COR-L47 (cell line): Measurements from ENCODE around the gene NTMT2.

ENCODE experiments used
- DNase-seq: peaks from one replicate; lab custom pipeline; 2025; lab: John Stamatoyannopoulos, UW

NTMT2 gene

DNA sequence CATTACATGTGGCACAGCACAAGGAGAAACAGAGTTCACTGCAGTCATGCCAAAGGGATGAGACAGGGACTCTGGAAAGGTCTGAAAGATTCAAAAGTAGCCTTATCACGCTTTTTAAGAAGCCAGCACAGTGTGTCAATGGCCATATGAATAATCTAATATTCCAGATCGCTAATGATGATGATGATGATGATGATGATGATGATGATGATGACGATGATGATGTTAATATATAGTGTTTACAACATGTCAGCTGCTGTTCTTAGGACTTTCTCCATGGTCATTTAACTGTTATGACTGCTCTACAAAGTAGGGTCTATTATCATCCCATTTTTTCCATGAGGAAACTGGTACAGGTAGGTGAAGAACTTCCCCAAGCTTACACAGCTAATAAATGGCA, 64.4 kb downstream of the NTMT2 start:
- DNase-seq, result no peak

DNA sequence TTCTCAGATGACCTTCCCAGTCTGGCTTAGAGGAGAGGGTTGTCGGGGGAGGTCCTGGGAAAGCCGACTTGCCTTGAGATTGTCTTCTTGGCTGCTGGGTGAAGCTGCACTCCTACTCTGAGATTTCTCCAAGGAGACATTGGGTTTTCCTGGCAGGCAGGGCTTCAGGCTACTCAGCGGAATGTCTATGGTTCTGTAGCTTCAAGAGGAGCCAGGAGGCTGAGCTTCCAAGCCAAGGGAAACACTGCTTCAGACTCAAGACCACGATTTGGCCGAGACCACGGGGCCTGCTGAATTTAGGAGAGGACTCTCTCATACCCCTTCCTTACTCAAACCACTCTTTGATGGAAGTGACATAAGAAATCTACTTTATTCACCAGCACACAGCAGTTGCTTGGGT, 67.8 kb downstream of the NTMT2 start:
- DNase-seq, result no peak

DNA sequence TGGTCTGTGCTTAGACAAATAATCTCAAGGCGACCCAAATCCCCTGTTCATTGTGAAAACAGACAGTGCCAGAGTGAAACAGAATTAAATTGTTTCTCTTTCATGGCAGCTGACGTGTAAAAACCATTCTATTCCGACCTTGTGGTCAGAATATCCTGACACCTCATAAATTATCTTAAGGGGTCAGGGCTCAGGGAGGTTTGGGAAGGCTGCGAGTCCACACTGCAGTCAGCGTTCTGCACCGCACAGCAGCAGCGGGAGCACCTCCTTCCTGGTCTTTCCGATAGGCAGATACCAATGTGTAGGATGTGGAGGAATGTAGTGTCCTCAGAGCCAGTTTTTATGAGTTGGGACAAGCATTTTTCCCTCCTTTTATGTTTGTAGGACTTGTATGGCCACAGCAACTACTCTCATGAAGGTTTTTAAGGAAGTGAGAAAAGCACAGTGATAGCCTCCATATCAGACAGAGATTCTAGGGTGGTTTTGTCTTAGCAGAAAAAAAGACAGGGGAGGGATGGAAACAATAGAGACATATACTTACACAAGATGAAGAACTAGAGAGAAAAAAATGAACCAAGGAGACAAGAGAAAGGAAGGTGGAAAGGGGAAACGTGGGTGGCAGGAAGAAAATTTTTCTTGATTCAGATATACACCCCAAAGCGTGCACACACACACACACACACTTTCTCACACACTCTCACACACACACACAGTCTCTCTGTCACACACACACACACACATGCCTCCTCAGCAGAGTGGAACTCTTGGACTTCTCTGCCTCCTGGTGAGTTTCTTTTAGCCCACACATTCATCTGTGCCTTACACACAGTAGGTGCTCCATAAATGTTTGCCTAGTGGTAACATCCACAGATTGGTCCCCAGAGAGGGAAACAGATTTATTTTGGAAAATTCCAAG, 68.6 kb downstream of the NTMT2 start:
- DNase-seq, result no peak

DNA sequence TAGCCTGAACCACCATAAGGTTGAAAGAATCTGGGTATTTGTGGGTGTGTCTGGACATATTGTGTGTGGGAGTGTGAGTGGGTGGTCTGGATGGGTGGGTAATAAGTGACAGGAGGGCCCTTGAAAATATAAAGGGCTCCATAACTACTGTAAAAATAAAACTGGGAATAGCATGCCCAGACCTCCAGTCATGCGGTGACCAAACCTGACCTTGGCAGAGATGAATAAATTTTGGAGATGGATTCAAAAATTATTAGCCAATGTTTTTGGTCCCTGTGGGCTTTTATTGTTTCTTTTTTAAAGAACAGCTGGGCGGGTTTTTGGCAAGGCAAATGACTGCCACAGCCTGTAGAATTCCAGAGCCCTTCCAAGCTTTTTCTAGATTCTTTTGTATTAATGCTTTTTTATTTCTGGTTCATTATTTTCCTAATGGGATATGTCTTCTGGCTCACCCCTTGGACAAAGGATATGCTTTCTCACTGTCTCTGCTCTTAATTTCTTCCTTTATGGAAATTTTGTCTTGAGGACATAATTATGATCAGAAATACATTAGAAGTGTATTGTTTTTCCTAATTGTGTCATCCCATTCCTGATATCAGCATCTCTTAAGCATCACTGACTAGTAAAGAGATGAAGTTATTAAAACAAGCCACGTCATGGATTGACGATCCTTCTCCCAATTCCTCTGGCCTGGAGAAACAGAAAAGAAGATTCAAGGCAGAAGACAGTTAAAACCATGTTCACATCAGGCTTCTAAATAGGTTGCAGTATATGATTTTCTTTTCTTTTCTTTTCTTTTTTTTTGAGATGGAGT, 69.5 kb downstream of the NTMT2 start:
- DNase-seq, result no peak

- no peak for DNase-seq
Measured at GRCh38 chr1:170217517-170218256, 71.9 kb downstream of the NTMT2 start.

GRCh38 chr1:170218257-170218650, 72.5 kb downstream of the NTMT2 start:
- no peak for DNase-seq
